PC-9 (cell line): ENCODE data around the gene DIP2C. TPM values are rescaled to one million over a fixed set of nuclear protein-coding genes. Genes with fewer than 3 reads are reported as not detected.

Source experiments
- BruUV-seq: library from RNA; stranded (reverse); fragments of 400-500 nt; replicated peaks from 2 replicates; lab custom pipeline; 2021; lab: Mats Ljungman, UMichigan
- CTCF ChIA-PET: fragments of 300-600 bp; sonication (Branson Sonifier 250); formaldehyde crosslinking; loops from one replicate; lab custom pipeline; 2022; ENCODE audit warnings: antibody characterized with exemption; lab: Charles Lee
- POLR2A ChIA-PET: fragments of 300-600 bp; sonication (Branson Sonifier 250); formaldehyde crosslinking; loops from one replicate; lab custom pipeline; 2022; ENCODE audit warnings: antibody characterized with exemption; ENCODE audit not compliant: unreplicated experiment; lab: Charles Lee
- DNase-seq, 2 experiments: peaks; one replicate each; pipeline versions ENCODE4 v3.0.0 to v3.0.0-alpha.2; 2015 to 2022; ENCODE audit warnings: mixed read lengths in 1 of 2
- H2AFZ ChIP-seq: fragments of 200-600 bp; sonication (generic); 2 replicates; pipeline ENCODE4 v1.8.1; 2017; ENCODE audit warnings: antibody characterized with exemption
- H3F3A ChIP-seq: fragments of 200-600 bp; sonication (generic); 2 replicates; pipeline ENCODE4 v1.8.1; 2017; ENCODE audit warnings: antibody characterized with exemption, mild to moderate bottlenecking, low read depth; ENCODE audit not compliant: insufficient read depth
- H3K27ac ChIP-seq: fragments of 200-600 bp; sonication (generic); 2 replicates; pipeline ENCODE4 v1.6.1; 2016; ENCODE audit warnings: mixed run types
- H3K27me3 ChIP-seq: fragments of 200-600 bp; sonication (generic); 2 replicates; pipeline ENCODE4 v1.6.1; 2016; ENCODE audit warnings: low read depth, mixed run types; ENCODE audit not compliant: insufficient read depth
- H3K36me3 ChIP-seq: fragments of 200-600 bp; sonication (generic); 2 replicates; pipeline ENCODE4 v1.6.1; 2016; ENCODE audit warnings: low read depth, mixed run types
- H3K4me1 ChIP-seq: fragments of 200-600 bp; sonication (generic); replicated peaks from 2 replicates; pipeline ENCODE4 v1.6.1; 2016; ENCODE audit warnings: mixed run types; ENCODE audit not compliant: insufficient read depth
- H3K4me2 ChIP-seq: fragments of 200-600 bp; sonication (generic); 2 replicates; pipeline ENCODE4 v1.6.1; 2017; ENCODE audit warnings: mixed run types
- H3K4me3 ChIP-seq: fragments of 200-600 bp; sonication (generic); 2 replicates; pipeline ENCODE4 v1.6.1; 2016; ENCODE audit warnings: mixed run types
- H3K79me2 ChIP-seq: fragments of 200-600 bp; sonication (generic); 2 replicates; pipeline ENCODE4 v1.6.1; 2017; ENCODE audit warnings: low read depth, mixed run types
- H3K9me2 ChIP-seq: fragments of 200-600 bp; sonication (generic); 2 replicates; pipeline ENCODE4 v1.8.1; 2017; ENCODE audit warnings: mild to moderate bottlenecking; ENCODE audit not compliant: insufficient read depth
- H3K9me3 ChIP-seq: fragments of 200-600 bp; sonication (generic); 2 replicates; pipeline ENCODE4 v1.8.1; 2016; ENCODE audit warnings: low read depth; ENCODE audit not compliant: insufficient read depth
- H4K20me1 ChIP-seq: fragments of 200-600 bp; sonication (generic); 2 replicates; pipeline ENCODE4 v1.8.1; 2017; ENCODE audit not compliant: insufficient read depth
- EZH2 ChIP-seq: fragments of 200-600 bp; sonication (generic); IDR thresholded peaks from 2 replicates; pipeline ENCODE4 v1.8.0; 2017; ENCODE audit warnings: antibody characterized with exemption, low read depth
- intact Hi-C: fragments of 100-400 bp; cut with micrococcal nuclease; formaldehyde crosslinking; loops from one replicate; pipeline ENCODE4 v1.10.0; 2022; ENCODE audit not compliant: unreplicated experiment
- total RNA-seq: library from RNA; stranded (reverse); gene quantifications from 2 replicates; pipeline ENCODE4 v1.2.3, GENCODE V29; 2021
- TF ChIP-seq, protein P1 (sequence below): fragments of 200-600 bp; sonication (generic); conservative IDR thresholded peaks from 2 replicates; pipeline ENCODE4 v1.6.1; 2017; ENCODE audit warnings: mixed run types, antibody characterized with exemption, mild to moderate bottlenecking, moderate library complexity

Gene DIP2C
- total RNA-seq, 1 experiment from 2014 or later = 0.83 TPM

GRCh38 chr10:593016-593415 lies 96.5 kb downstream of the DIP2C start:
- intact Hi-C loops = no loop called here
- ChIA-PET CTCF (no interaction called here), POLR2A (no interaction called here)
- no peak for TF ChIP-seq EZH2
- Histone ChIP-seq H3K4me3 (no peak overlapping the region), H3K9me2 (no peaks in the 10 kb centered on the region), H3K79me2 (no peaks in the 10 kb centered on the region), H3K9me3 (no peaks in the 10 kb centered on the region), H3K36me3 (no peaks in the 10 kb centered on the region), H4K20me1 (no peaks in the 10 kb centered on the region), H3K4me1 (no peaks in the 10 kb centered on the region), H3K27ac (no peak overlapping the region), H3K4me2 (no peak overlapping the region), H3F3A (no peaks in the 10 kb centered on the region), H3K27me3 (peaks cover 75% of the 10 kb centered on the region), H2AFZ (no peak overlapping the region)
- no TSS peak for BruUV-seq
- DNase-seq = no peak

DNA sequence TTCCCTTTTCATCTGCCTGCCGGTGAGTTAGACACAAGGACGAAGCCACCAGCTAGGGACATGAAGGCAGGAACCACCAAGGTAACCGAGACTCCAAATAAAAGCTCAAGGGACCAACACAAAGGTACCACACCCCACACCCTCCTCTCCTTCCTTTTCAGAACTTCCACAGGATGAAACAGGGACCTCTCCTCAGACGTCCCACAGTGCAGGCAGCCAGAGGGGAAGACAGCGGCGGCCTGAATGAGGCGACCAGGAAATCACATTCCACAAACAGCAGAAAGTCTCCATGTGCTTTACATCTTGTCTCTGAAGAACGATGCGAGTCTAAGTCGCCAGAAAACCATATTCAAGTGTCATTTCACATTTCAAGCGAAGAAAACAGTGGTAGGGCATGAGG lies 97.8 kb downstream of the DIP2C start:
- no peak for DNase-seq
- Histone ChIP-seq H3K27me3 (peaks cover 65% of the 10 kb centered on the region), H3K27ac (no peak overlapping the region), H3K4me3 (no peak overlapping the region), H3K4me1 (no peaks in the 10 kb centered on the region), H3K9me3 (no peaks in the 10 kb centered on the region), H3K4me2 (no peak overlapping the region), H3K79me2 (no peaks in the 10 kb centered on the region), H3K9me2 (no peaks in the 10 kb centered on the region), H3K36me3 (no peaks in the 10 kb centered on the region), H2AFZ (no peak overlapping the region), H3F3A (no peaks in the 10 kb centered on the region), H4K20me1 (no peaks in the 10 kb centered on the region)
- no TSS peak for BruUV-seq
- POLR2A ChIA-PET = no interaction called here
- TF ChIP-seq EZH2 = no peak
- TF ChIP-seq, protein P1, sequence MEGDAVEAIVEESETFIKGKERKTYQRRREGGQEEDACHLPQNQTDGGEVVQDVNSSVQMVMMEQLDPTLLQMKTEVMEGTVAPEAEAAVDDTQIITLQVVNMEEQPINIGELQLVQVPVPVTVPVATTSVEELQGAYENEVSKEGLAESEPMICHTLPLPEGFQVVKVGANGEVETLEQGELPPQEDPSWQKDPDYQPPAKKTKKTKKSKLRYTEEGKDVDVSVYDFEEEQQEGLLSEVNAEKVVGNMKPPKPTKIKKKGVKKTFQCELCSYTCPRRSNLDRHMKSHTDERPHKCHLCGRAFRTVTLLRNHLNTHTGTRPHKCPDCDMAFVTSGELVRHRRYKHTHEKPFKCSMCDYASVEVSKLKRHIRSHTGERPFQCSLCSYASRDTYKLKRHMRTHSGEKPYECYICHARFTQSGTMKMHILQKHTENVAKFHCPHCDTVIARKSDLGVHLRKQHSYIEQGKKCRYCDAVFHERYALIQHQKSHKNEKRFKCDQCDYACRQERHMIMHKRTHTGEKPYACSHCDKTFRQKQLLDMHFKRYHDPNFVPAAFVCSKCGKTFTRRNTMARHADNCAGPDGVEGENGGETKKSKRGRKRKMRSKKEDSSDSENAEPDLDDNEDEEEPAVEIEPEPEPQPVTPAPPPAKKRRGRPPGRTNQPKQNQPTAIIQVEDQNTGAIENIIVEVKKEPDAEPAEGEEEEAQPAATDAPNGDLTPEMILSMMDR = no peak
- intact Hi-C loops = no loop called here
- CTCF ChIA-PET = no interaction called here

- H3K4me2 ChIP-seq = no peak overlapping the region
- peaks cover 63% of the 10 kb centered on the region for H3K27me3 ChIP-seq
- POLR2A ChIA-PET = interaction anchor here (0.7 kb wide), 1 partner anchor 304 kb away, joined by 4 read pairs; no protein-coding TSS in a partner anchor
- no peaks in the 10 kb centered on the region for H3K79me2 ChIP-seq
- no peaks in the 10 kb centered on the region for H3K9me3 ChIP-seq
- no peaks in the 10 kb centered on the region for H3K36me3 ChIP-seq
- no peak overlapping the region for H3K4me3 ChIP-seq
- CTCF ChIA-PET = no interaction called here
- no peak overlapping the region for H3K27ac ChIP-seq
- H3K9me2 ChIP-seq = no peaks in the 10 kb centered on the region
- H2AFZ ChIP-seq = no peak overlapping the region
- H3F3A ChIP-seq = no peaks in the 10 kb centered on the region
- BruUV-seq = no TSS peak
- DNase-seq = no peak
- no peaks in the 10 kb centered on the region for H4K20me1 ChIP-seq
- TF ChIP-seq, protein P1 = no peak
- TF ChIP-seq EZH2 = no peak
- no peaks in the 10 kb centered on the region for H3K4me1 ChIP-seq
- intact Hi-C loops = no loop called here
These were observed 98.7 kb downstream of the DIP2C start for GRCh38 chr10:590721-591120.
